Right lobe of liver (tissue), 4 donors: Measurements from ENCODE around the gene BRSK1.
"Not testable (repeated sequence)": the region's sequence is repeated elsewhere in the genome, so short reads cannot be mapped to it uniquely, and the experiment has no call there.

Experiments used
- CTCF ChIP-seq, 4 donors: fragments of 200-600 bp in 3 of 4; fragments of 450-650 bp in 1 of 4; IDR thresholded peaks; one replicate each; pipeline versions ENCODE4 v1.5.1 to v1.8.0; 2016 to 2022; ENCODE audit warnings: antibody characterized with exemption in 4 of 4, mild to moderate bottlenecking in 2 of 4
- POLR2A ChIP-seq: fragments of 450-650 bp; IDR thresholded peaks from one replicate; pipeline ENCODE4 v1.6.1; 2017; ENCODE audit warnings: antibody characterized with exemption, mild to moderate bottlenecking
- donor health status: DM: no; HTN: no; CAD: no.
- donor health status: DM: no; HTN: no; CAD: no.
- donor health status: DM: no; HTN: yes; CAD: no.

GRCh38 chr19:55328774-55329318 is 45.0 kb downstream of the BRSK1 start:
- TF ChIP-seq CTCF (IDR thresholded peaks at IDR 0.05); POLR2A: not testable (repeated sequence)
